Ovary (tissue), 3 donors: ENCODE data around the gene PCDHGA1.

Source experiments
- CTCF ChIP-seq, 3 donors: fragments of 450-650 bp in 2 of 3; fragments of 200-600 bp in 1 of 3; IDR thresholded peaks; one replicate each; pipeline versions ENCODE4 v1.5.1 to v1.8.0; 2016 to 2022; ENCODE audit warnings: antibody characterized with exemption in 3 of 3, mild to moderate bottlenecking in 1 of 3
- EP300 ChIP-seq: sonication (generic); formaldehyde crosslinking; IDR thresholded peaks from one replicate; pipeline ENCODE4 v1.6.1; 2017; ENCODE audit warnings: antibody characterized with exemption
- POLR2A ChIP-seq: fragments of 450-650 bp; IDR thresholded peaks from one replicate; pipeline ENCODE4 v1.6.1; 2017; ENCODE audit warnings: antibody characterized with exemption, mild to moderate bottlenecking, moderate library complexity
- donor health status: DM: no; HTN: no; CAD: no.

- no peak for TF ChIP-seq CTCF (IDR thresholded peaks at IDR 0.05)
- no peak for TF ChIP-seq POLR2A
- no peak for TF ChIP-seq EP300
These were observed 16.6 kb upstream of the PCDHGA1 start for GRCh38 chr5:141313711-141314110.
